CD8-positive, alpha-beta memory T cell (primary cell): ENCODE data around the gene IL1RL2. TPM values are rescaled to one million over a fixed set of nuclear protein-coding genes. Genes with fewer than 3 reads are reported as not detected.

ENCODE experiments used
- CTCF ChIA-PET: fragments of 350-600 bp; sonication (Branson Sonifier 250); formaldehyde crosslinking; loops from one replicate; lab custom pipeline; 2021; ENCODE audit warnings: antibody characterized with exemption; lab: Charles Lee
- POLR2A ChIA-PET: fragments of 350-600 bp; sonication (Branson Sonifier 250); formaldehyde crosslinking; loops from one replicate; lab custom pipeline; 2021; ENCODE audit warnings: antibody characterized with exemption; lab: Charles Lee
- DNase-seq, 5 donors: peaks; one replicate each; pipeline versions ENCODE4 v3.0.0 to v3.0.0-alpha.2; 2020 to 2022; ENCODE audit warnings: mixed read lengths in 1 of 5
- H3K27ac ChIP-seq: one replicate; pipeline ENCODE4 v1.7.0; 2013; ENCODE audit warnings: low read depth, mild to moderate bottlenecking, low read length, moderate library complexity
- H3K27me3 ChIP-seq: 2 replicates; pipeline ENCODE4 v1.7.0; 2013; ENCODE audit warnings: low read length, mild to moderate bottlenecking; ENCODE audit not compliant: insufficient read depth, poor library complexity, severe bottlenecking
- H3K36me3 ChIP-seq: 2 replicates; pipeline ENCODE4 v1.7.0; 2013; ENCODE audit warnings: mild to moderate bottlenecking, low read length, moderate library complexity; ENCODE audit not compliant: insufficient read depth
- H3K4me1 ChIP-seq: 2 replicates; pipeline ENCODE4 v1.7.0; 2013; ENCODE audit warnings: mild to moderate bottlenecking, low read length, moderate library complexity; ENCODE audit not compliant: insufficient read depth
- H3K4me3 ChIP-seq: 2 replicates; pipeline ENCODE4 v1.7.0; 2013; ENCODE audit warnings: mild to moderate bottlenecking, low read length
- H3K9me3 ChIP-seq: 2 replicates; pipeline ENCODE4 v1.7.0; 2013; ENCODE audit warnings: mild to moderate bottlenecking, low read length
- H3K27ac Mint-ChIP-seq, 8 donors: one replicate each; pipeline ENCODE4 v1.8.0; 2020 to 2021; ENCODE audit warnings: mixed read lengths in 8 of 8, mild to moderate bottlenecking in 6 of 8, inconsistent platforms in 3 of 8, moderate library complexity in 3 of 8
- H3K27me3 Mint-ChIP-seq, 2 donors: one replicate each; pipeline ENCODE4 v1.8.0; 2020 to 2021; ENCODE audit warnings: mixed read lengths in 2 of 2, mild to moderate bottlenecking in 1 of 2, moderate library complexity in 1 of 2
- H3K36me3 Mint-ChIP-seq, 3 donors: one replicate each; pipeline ENCODE4 v1.8.0; 2020 to 2021; ENCODE audit warnings: mixed read lengths in 3 of 3, inconsistent platforms in 1 of 3, mild to moderate bottlenecking in 1 of 3
- H3K4me1 Mint-ChIP-seq, 3 donors: one replicate each; pipeline ENCODE4 v1.8.0; 2020 to 2021; ENCODE audit warnings: mixed read lengths in 3 of 3, inconsistent platforms in 1 of 3, mild to moderate bottlenecking in 1 of 3
- H3K4me3 Mint-ChIP-seq, 7 donors: one replicate each; pipeline ENCODE4 v1.8.0; 2020 to 2021; ENCODE audit warnings: mixed read lengths in 7 of 7, mild to moderate bottlenecking in 6 of 7, moderate library complexity in 4 of 7, inconsistent platforms in 2 of 7
- H3K9me3 Mint-ChIP-seq, 5 donors: one replicate each; pipeline ENCODE4 v1.8.0; 2020 to 2022; ENCODE audit warnings: mixed read lengths in 5 of 5, mild to moderate bottlenecking in 3 of 5, moderate library complexity in 2 of 5, inconsistent platforms in 1 of 5
- polyA plus RNA-seq: library from polyadenylated mRNA; unstranded; fragments of 300-500 nt; fragmentation: Illumina TruSeq; gene quantifications from one replicate; pipeline ENCODE4 v1.2.3, GENCODE V29; 2021
- total RNA-seq, 2 experiments: library from RNA; stranded (reverse); gene quantifications; one replicate each; pipeline ENCODE4 v1.2.3, GENCODE V29; 2021

Gene IL1RL2
- total and polyA plus RNA-seq, 3 experiments from 2014 or later = 0.13 to 0.33 TPM; not detected in 1

DNA sequence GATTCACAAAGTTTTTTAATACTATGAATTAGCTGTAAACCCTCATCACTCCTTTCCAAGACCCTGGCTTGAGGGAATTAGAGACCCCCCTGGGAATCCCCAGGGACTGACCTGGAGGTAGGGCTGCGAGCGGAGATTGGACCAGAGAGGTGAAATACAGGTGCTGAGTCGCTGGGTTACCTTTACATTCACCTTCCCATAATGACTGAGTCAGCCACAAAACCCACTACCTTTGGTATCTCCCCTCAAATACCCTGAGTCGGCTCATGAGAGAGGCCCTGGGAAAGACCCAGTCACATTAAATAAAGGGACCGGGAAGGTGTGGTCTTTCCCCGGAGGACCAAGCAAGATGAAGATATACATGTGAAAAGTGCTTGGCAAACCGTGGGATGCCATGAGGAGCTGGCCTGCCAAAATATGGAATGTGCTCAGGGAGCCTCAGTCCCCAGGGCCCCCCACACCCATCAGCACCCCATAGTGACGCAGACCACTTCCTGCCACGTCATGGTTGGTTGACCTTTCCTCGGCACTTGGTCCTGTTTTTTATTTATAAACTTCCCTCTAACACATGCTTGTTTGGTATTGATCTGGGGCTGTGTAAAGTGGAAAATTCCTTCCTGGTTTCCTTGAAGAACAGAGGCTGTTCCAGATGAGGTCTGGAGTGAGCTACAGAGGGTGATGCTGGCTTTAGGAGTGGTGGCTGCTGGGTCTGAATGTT lies 51.4 kb downstream of the IL1RL2 start:
- Histone ChIP-seq H3K4me1 (peaks cover 9% of the 10 kb centered on the region), H3K27ac (no peak overlapping the region), H3K27me3 (no peaks in the 10 kb centered on the region), H3K36me3 (no peaks in the 10 kb centered on the region), H3K4me3 (no peak overlapping the region), H3K9me3 (no peaks in the 10 kb centered on the region)
- ChIA-PET CTCF (interaction anchor here (1.4 to 9.2 kb wide), 5 partner anchors 13 to 218 kb away, joined by 4 to 105 read pairs (median 31); partner anchors contain the start of gene IL18R1), POLR2A (no interaction called here)
- Mint-ChIP-seq H3K27me3 (no peaks in the 10 kb centered on the region), H3K36me3 (no peaks in the 10 kb centered on the region), H3K4me1 (peaks cover 16 to 38% (median 31%) of the 10 kb centered on the region in 3 donors), H3K9me3 (no peaks in the 10 kb centered on the region), H3K4me3 (peak overlapping the region in 1 of 7 donors; percentile 12), H3K27ac (peak overlapping the region in 2 of 8 donors; percentile 26 to 92)
- no peak for DNase-seq

DNA sequence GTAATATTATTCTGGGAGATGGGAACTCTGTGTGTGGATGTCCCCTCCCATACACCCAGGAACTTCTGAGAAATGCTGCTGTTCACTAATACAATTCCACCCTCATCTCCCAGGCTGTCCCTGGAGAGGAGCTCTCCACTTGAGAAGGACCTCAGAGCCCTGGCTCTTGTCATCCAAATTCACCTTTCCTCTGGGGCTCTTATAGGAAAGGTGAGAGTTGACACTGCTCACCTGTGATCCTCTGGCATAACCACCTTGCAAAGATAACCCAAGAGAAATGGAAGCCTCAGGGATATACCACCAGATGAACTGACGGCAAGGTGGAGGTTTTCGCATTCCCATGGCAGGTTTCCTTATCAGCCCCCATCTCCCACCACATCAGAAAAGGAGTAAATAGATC lies 52.0 kb downstream of the IL1RL2 start:
- DNase-seq = no peak
- peak overlapping the region in 1 of 7 donors; percentile 12 for H3K4me3 Mint-ChIP-seq
- peaks cover 16 to 38% (median 31%) of the 10 kb centered on the region in 3 donors for H3K4me1 Mint-ChIP-seq

DNA sequence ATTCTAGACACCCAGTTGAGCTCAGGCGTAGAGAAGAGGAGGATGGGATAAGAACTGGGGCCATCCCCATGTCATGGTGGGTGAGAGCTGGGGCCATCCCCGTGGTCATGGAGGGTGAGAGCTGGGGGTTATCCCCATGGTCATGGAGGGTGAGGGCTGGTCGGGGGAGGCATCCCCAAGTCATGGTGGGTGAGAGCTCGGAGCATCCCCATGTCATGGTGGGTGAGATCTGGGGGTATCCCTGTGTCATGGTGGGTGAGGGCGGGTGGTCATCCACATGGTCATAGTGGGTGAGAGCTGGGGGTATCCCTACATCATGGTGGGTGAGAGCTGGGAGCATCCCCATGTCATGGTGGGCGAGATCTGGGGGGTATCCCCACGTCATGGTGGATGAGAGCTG lies 52.5 kb downstream of the IL1RL2 start:
- peaks cover 16 to 34% (median 27%) of the 10 kb centered on the region in 3 donors for H3K4me1 Mint-ChIP-seq
- H3K4me3 Mint-ChIP-seq = no peak overlapping the region
- H3K36me3 ChIP-seq = no peaks in the 10 kb centered on the region
- H3K27ac ChIP-seq = no peak overlapping the region
- H3K4me1 ChIP-seq = peaks cover 9% of the 10 kb centered on the region
- H3K27me3 Mint-ChIP-seq = peaks cover 0 to 3% of the 10 kb centered on the region in 2 donors
- H3K9me3 ChIP-seq = no peaks in the 10 kb centered on the region
- H3K27ac Mint-ChIP-seq = no peak overlapping the region
- POLR2A ChIA-PET = no interaction called here
- CTCF ChIA-PET = interaction anchor here (0.9 to 9.2 kb wide), 18 partner anchors 8 to 233 kb away, joined by 3 to 105 read pairs (median 17); partner anchors contain the start of genes IL18R1 and IL1RL2
- H3K4me3 ChIP-seq = no peak overlapping the region
- H3K27me3 ChIP-seq = no peaks in the 10 kb centered on the region
- no peaks in the 10 kb centered on the region for H3K9me3 Mint-ChIP-seq
- no peaks in the 10 kb centered on the region for H3K36me3 Mint-ChIP-seq
- DNase-seq = no peak

More for the DNA sequence above, 52.0 kb downstream of the IL1RL2 start:
- Histone ChIP-seq H3K4me1 (peaks cover 9% of the 10 kb centered on the region), H3K36me3 (no peaks in the 10 kb centered on the region), H3K27ac (no peak overlapping the region), H3K27me3 (no peaks in the 10 kb centered on the region), H3K4me3 (no peak overlapping the region), H3K9me3 (no peaks in the 10 kb centered on the region)
- Mint-ChIP-seq H3K9me3 (no peaks in the 10 kb centered on the region), H3K27me3 (no peaks in the 10 kb centered on the region), H3K36me3 (no peaks in the 10 kb centered on the region), H3K27ac (peak overlapping the region in 2 of 8 donors; percentile 26 to 38)
- ChIA-PET CTCF (interaction anchor here (1.1 to 9.2 kb wide), 9 partner anchors 9 to 232 kb away, joined by 3 to 105 read pairs (median 18); partner anchors contain the start of gene IL18R1), POLR2A (no interaction called here)

DNA sequence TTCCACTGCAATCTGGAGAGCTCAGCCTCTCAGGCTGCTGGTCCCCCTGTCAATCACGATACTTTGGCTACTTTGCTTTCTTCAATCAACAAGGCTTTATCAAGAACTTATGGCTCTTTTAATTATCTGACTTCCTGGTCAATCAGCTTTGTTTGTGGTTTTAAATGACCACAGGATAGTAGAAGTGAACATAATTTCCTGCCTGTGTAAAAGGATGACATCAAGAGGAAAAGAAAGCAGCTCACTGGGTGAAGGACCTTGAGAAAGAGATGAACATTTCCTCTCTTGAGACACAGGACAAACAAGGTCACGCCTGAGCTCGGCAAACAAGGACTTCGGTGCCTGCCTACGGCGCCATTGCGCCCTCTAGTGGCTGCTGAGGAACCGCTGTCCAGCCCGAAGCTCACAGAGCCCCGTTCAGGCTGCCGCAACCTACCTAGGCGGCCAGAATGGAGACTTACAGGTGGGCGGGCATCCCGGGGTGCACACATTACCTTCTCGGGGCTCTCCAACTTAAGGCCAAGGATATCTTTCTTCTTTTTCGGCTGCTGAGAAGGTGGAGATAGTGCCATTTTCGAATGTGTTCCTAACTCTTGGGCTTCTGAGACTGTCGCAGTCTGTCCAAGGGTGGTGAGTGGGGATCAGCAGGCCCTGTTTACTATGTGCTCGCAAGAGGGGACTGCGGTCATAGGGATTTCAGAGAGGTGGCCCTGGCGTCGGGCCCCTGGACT lies 54.0 kb downstream of the IL1RL2 start:
- H3K27me3 Mint-ChIP-seq = peaks cover 0 to 3% of the 10 kb centered on the region in 2 donors
- H3K9me3 Mint-ChIP-seq = no peaks in the 10 kb centered on the region
- H3K27ac Mint-ChIP-seq = peak overlapping the region in 5 of 8 donors; percentile 38 to 84 (median 60)
- peak overlapping the region in 6 of 7 donors; percentile 29 to 69 (median 36) for H3K4me3 Mint-ChIP-seq
- H3K4me1 ChIP-seq = peaks cover 9% of the 10 kb centered on the region
- H3K36me3 ChIP-seq = no peaks in the 10 kb centered on the region
- ChIA-PET CTCF (interaction anchor here (0.6 to 9.2 kb wide), 80 partner anchors 8 to 1659 kb away, joined by 3 to 105 read pairs (median 4); partner anchors contain the start of genes IL18R1 and IL1RL2), POLR2A (interaction anchor here (0.7 kb wide), 1 partner anchor 110 kb away, joined by 11 read pairs; no protein-coding TSS in a partner anchor)
- peaks cover 16 to 30% (median 26%) of the 10 kb centered on the region in 3 donors for H3K4me1 Mint-ChIP-seq
- no peaks in the 10 kb centered on the region for H3K27me3 ChIP-seq
- no peak overlapping the region for H3K27ac ChIP-seq
- H3K4me3 ChIP-seq = no peak overlapping the region
- H3K36me3 Mint-ChIP-seq = no peaks in the 10 kb centered on the region
- H3K9me3 ChIP-seq = no peaks in the 10 kb centered on the region
- DNase-seq = peak; percentile 72 to 89 (median 77)

DNA sequence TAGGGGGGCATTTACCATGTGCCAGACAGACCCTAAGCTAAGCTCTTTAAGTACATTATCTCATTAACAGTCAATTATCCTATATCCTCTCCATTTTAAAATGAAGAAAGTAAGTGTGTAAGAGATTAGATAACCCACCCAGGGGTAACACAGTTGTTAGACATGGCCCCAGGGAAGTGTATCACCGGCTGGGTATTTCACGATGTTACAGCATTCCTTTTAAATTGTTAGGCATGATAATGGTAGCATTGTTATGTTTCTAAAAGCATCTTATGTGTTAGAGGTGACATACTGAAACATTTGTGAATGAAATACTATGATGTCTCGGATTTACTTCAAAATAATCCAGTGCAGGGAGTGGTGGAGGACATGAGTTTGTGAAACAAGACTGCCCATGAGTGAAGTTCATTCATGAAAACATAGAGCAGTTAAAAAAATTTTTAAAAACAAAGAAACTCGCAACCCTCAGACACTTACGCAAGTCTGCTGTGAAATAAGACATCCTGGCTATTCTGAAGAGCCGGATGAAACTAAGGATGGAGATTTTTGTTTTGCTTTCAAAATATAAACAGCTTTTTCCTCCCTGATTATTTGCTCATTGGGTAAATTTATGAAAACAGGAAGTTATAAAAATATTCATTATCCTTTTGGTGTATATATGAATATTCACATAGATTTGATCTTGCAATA lies 54.9 kb downstream of the IL1RL2 start:
- H3K36me3 Mint-ChIP-seq = no peaks in the 10 kb centered on the region
- Histone ChIP-seq H3K4me3 (no peak overlapping the region), H3K27me3 (no peaks in the 10 kb centered on the region), H3K27ac (no peak overlapping the region), H3K4me1 (peaks cover 9% of the 10 kb centered on the region), H3K9me3 (no peaks in the 10 kb centered on the region), H3K36me3 (no peaks in the 10 kb centered on the region)
- no peak overlapping the region for H3K4me3 Mint-ChIP-seq
- H3K9me3 Mint-ChIP-seq = no peaks in the 10 kb centered on the region
- ChIA-PET POLR2A (no interaction called here), CTCF (interaction anchor here (0.8 to 9.2 kb wide), 19 partner anchors 10 to 823 kb away, joined by 3 to 105 read pairs (median 11); partner anchors contain the start of genes IL18R1 and IL1RL2)
- DNase-seq = no peak
- H3K27ac Mint-ChIP-seq = no peak overlapping the region
- peaks cover 0 to 3% of the 10 kb centered on the region in 2 donors for H3K27me3 Mint-ChIP-seq
- H3K4me1 Mint-ChIP-seq = peaks cover 16 to 30% (median 26%) of the 10 kb centered on the region in 3 donors

DNA sequence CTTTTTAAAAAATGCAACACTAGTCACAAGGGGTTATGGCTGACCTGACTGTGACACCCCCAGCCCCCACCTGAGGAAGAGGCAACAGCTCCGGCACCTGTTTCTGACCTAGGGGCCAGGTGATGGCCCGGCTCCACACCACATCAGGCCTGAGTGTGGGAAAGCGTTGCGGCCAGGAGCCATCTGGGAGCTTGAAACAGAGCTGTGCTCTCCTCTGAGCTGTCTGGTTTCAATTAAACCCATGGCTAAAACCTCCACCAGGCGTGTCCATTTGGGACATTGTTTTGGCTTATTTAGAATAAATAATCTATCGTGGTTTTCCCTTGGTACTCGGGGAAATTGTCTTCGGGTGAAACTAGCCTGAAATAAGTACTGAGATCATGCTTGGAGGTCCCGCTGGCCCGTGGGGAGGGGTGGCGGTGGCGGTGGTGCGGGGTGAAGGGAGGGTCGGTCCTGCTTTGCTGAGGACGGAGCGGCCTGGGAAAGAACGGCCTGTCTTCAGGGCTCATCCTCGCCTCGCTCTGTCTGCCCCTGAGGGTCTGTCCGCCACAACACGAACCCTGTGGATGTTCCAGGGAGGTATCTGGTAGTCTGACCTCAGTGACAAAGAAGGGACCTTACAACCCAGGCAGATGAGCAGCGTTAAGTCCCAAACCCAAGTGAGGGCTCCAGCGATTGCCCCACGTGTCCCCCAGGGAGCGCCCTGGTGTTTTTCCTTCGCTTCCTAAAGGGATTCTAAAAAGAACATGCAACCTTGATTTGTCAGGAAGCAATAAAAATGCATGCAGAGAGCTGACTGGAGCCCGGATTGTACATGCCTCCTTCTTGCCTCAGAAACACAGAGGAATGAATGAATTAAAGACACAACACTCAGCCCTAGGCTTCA lies 58.7 kb downstream of the IL1RL2 start:
- POLR2A ChIA-PET = no interaction called here
- peaks cover 8 to 11% (median 9%) of the 10 kb centered on the region in 3 donors for H3K4me1 Mint-ChIP-seq

More for the DNA sequence above, 58.7 kb downstream of the IL1RL2 start:
- Histone ChIP-seq H3K4me1 (peaks cover 8% of the 10 kb centered on the region), H3K27ac (no peak overlapping the region), H3K4me3 (no peak overlapping the region), H3K36me3 (no peaks in the 10 kb centered on the region), H3K9me3 (no peaks in the 10 kb centered on the region), H3K27me3 (no peaks in the 10 kb centered on the region)
- no peak overlapping the region for H3K27ac Mint-ChIP-seq
- CTCF ChIA-PET = interaction anchor here (2.2 kb wide), 1 partner anchor 225 kb away, joined by 7 read pairs; no protein-coding TSS in a partner anchor
- no peaks in the 10 kb centered on the region for H3K9me3 Mint-ChIP-seq
- no peaks in the 10 kb centered on the region for H3K36me3 Mint-ChIP-seq
- no peak overlapping the region for H3K4me3 Mint-ChIP-seq
- peaks cover 0 to 3% of the 10 kb centered on the region in 2 donors for H3K27me3 Mint-ChIP-seq
- no peak for DNase-seq
